NK-92 (cell line): Measurements from ENCODE around the gene PAX5.

Experiments
- DNase-seq: peaks from one replicate; lab custom pipeline; 2025; ENCODE audit not compliant: unreplicated experiment; lab: John Stamatoyannopoulos, UW

PAX5 gene

DNA sequence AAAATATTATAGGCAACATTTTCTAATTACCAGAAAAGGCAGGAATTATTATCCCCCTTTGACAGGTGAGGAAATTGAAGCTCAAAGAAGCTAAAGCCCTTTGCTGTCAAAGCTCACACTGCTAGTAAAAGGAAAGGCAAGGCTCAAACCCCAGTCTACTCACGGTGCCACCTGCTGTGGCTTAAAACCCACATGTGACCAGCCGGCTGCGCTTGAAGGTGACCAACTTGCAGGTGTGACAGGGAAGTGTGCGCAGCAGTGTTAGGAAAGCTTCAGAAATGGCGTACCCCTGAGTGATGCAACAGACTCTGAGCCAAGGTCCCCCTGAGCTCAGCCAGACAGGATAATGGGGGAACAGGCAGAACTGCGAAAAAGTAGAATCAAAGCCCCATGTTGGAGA, 45.2 kb downstream of the PAX5 start:
- no peak for DNase-seq

DNA sequence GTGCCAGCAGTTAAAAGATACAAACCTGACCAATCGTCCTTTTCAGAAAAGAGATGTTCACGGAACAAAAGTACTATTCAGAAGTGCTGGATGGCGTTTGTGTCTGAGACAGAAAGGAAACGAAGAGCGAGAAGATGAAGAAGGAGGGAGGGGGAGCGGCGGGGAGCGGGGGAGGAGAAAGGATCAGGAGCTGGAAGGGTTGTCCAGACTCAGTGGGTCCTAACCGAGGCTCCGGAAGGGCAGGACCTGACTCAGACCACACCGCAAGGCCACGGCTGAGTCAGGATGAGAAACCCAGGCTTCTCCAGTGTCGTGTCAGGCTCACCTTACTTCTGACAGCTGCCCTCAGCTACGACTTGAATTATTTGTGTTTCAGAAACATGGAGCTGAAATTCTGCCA, 46.2 kb downstream of the PAX5 start:
- no peak for DNase-seq

DNA sequence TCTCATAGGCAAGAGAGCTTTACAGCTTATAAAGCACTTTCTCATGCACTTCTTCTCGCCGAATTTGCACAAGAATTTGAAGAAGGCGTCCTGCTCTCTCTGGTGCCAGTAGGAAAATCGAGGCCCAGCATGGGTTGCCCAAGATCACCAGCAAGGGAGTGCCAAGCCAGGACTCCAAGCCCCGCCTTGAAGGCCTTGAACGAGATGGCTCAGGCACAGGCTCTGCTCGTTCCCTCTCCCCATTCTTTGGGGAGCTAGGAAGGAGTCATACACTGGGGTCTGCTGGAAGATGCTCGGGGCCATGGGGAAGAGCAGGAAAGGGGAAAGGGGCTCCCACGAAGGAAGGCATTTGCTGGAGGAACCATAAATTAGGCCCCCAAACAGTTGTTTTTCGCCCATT, 46.7 kb downstream of the PAX5 start:
- no peak for DNase-seq

DNA sequence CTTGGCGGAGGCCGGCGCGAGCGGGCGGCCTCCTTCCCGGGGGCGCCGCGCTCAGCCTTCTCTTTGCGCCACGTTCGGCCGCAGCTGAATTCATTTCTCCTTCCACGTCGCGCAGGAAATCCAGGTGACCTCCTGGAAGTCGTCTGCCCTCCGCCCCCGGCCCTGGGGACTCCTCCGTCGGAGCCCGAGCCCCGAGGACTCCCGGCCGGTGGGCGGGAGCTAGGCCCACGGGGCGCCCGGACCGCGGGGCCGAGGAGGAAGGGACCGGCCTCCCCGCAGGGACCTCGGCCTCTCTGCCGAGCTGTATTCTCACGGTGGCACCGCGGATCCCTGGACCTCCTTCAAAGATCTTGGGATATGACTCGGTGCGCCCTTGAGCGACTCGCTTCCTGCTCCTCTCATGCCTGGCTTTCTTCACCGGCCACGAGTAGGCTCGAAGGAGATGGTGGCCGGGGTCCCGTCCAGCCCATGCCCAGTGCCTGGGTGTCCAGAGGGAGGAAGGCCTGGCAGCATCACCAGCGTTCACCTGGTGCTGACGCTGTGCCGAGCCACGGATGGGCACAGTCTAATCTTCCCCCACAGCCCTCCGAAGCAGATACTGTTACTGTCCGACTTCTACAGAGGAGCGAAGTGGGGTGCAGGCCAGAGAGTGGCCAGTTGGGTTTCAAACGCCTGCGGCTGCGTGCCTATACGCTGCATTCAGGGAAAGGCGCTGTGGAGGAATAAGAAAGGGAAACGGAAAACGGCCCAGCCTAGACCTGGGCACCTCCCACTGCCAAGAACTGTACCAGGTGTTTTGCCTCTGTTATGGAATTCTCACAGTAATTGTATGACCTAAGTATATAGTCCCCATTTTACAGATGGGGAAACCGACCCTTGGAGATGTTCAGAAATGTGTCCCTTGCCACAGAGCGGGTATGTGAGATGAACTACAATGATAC, 47.3 kb downstream of the PAX5 start:
- no peak for DNase-seq

DNA sequence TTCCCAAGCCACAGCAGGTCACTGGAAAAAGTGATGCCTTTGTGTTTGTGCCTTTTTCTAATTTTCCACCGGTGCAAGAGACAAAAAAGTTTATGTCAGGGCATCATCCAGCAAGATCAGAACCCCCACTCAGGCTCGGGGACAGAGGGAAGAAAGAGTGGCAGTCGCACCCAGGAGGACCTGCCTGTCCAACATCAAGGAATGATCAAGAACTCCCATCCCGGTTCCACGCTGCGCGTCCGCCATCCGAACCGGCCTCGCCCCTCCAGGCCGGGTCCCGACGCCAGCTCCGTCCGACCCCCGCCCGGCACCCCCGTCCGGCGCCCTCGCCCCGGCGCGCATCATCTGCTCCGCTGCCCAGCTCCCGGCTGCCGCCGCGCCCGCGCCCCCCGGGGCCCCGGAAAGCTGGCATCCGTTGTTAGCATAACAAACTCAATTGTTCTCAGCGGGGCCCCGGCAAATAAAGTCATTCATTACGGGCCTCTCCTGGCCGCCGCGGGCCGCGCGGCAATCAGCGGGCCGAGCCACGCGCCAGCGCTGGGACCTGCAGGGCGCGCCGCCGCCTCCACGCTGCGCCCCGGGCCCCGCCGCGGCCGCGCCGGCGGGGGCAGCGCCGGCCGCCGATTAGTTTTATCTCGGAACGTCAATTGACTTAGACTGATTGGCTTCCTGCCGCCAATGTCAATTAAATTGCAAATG, 48.1 kb downstream of the PAX5 start:
- no peak for DNase-seq

DNA sequence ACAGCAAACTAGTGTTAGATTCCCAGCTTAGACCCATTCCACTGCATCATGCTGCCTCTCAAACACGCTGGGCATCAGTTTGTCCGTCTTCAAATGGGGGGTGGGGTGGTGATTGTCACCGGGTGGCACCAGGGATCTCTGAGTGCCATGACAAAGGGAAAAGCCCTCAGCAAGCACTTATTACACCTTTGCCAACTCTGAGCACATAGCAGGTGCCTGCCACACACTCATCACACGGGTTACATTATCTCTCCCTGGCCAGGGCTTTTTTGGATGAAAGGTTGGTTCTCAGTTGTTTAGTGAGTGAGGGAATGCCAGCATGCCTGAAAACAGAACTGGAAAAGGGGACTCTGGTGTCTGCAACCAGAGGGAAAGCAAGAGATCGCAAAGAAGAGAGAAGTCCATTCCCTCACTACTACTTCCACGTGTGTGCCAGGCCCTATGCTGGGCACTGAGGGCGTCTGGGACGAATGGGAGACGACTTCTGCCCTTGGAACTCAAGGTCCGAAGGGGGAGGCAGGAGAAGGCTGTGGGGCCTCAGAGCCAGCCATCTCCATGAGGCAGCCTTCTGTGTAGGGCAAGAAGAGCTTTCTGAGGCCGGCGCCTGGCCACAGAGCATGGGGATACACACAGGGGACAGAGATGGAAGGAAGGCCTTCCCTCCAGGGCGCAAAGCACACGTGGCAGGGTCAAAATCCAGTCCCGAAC, 48.9 kb downstream of the PAX5 start:
- DNase-seq, result no peak

DNA sequence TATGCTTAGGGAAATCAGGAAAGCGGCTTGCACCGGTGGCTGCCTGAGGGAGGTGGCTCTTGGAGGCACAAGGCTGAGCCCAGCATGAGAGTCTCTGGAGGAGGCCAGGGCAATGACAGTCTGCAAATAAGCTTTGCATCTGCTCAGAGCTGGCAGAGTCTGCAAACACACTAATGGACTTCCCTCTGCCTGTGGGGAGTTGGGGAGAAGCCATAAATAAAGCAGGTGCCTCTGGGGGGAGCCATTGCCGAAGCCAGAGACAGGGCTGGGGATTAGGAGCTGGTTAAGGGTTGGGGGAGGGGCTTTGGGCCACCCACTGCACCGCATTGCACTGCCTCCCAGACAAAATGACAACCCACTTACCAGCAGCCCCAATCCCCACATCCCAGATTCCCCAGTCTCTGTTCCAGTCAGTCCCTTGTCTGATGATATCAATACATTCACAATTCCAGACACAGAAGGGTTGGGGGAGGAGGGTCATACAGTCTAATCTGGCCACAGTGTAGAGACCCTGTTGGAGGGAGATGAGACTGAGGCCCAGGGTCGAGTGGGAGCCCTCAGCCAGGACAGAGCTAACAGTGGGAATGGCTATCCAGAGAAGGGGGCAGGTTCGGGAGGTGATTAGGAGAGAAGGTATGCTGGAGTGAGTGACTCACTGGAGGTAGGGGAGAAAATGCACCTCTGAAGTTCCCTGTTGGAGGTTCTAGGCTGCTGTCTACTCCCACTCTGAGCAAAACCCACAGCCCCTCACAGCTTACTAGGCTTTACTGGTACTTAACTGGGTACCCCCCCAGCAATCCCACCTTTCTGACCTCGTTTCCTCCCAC, 53.7 kb downstream of the PAX5 start:
- no peak for DNase-seq

DNA sequence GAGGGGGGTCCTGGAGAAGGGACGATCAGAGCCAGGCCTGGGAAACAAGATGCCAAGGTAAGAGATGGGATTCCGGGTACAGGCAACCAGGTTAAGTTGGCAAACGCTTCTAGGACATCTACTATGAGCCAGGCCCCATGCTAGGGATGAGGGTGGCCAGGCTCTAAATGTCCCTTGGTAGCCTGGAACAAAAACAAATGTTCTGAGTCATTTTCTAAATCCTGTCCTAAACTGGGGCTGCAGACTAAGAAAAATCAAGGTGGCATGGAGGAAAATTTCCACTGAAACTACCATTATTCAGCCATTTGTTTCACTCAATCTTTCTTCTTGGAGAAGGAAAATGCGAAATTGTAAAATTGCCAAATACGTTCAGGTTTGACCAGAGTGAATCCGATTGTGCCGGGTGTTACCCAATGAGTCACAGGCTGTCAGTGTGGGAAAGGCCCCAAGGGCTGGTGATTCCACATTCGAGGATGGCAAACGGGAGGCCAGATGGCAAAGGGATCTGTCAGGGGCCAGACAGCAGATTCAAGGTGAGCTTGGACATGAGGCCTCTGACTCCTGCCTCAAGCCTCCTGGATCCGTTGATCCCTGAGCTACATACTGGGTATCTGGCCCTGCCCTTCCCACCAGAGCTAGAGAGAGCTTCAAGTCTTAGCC, 57.6 kb downstream of the PAX5 start:
- no peak for DNase-seq

DNA sequence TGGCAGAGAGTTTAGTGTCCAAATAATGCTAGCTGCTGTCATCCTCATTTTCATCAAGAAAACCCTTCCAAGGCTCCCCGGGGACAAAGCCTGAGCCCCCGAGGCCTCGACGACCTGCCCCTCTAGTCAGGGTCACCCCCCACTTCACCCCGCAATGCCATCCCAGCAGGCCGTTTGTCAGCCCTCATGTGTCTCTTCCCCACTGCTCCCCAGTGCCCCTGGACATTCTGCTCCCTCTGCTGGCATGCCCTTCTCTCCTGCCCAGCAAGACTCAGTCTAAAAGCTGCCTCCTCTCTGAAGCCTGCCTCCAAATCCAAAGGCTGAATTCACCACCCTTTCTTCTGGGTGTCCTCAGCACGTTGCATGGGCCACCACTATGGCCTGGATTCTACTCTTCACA, 59.3 kb downstream of the PAX5 start:
- no peak for DNase-seq

DNA sequence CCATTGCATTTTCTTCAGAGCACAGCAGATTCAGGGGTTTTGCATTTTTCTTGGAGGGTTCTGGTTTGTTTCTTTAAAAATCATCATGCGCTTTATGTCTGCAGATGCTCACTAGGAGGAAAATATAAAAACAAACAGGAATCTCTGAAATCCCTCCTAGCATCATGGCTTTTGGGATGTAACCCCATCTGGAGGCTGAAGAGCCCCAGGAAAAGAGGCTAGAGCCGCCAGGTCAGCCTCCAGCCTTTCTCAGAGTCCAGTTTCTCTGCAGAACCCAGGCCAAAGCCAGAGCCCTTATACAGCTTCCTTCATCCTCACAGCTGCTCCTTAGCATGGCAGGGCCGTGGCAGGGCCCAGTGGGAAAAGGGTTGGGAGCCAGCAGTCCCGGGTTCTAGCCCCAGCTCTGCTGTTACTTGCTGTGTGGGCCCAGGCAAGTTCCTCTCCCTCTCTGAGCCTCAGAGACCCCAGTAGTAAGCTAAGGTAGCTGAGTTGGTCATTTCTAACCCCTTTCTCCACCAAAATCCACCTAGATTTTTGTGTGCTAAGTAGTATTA, 62.1 kb downstream of the PAX5 start:
- DNase-seq, result no peak

DNA sequence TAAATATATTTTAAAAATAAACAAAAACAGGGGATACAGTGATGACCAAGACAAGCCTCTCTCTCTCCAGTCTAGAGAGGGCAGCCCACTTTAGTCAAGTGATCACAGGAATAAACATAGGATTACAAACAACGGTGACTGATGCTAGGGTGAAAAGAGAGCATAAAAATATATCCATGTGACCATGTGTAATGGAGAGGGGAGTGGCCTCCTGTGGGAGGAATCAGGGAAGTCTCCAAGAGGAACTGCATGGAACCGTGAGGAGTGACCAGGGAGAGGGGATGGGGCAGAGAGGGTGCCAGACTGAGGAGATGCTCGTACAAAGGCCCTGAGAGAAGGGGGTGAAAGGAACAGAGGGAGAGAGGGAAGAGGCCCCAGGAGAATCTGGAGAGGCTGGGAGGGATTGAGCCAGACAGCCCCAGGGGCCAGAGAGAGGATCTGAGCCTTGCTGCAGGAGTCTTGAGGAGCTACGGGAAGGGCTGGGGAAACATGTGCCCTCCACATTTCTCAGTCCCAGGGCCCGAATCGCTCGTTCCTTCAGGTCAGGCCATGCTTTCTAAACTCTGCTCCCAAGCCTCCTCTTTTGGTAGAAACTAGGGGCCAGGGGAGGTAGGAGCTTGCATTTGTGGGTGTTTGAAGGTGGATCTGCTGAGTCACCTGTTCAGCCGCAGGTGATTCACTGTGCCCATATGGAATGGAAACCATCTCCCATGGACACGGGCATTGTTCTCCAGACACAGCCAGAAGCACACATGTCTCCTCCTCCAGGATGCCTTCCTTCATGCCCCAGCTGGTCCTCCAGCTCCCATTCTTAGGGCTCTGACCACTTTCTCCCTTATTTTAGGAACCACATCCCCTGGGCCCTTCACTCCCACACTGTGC, 63.8 kb downstream of the PAX5 start:
- DNase-seq, result no peak

DNA sequence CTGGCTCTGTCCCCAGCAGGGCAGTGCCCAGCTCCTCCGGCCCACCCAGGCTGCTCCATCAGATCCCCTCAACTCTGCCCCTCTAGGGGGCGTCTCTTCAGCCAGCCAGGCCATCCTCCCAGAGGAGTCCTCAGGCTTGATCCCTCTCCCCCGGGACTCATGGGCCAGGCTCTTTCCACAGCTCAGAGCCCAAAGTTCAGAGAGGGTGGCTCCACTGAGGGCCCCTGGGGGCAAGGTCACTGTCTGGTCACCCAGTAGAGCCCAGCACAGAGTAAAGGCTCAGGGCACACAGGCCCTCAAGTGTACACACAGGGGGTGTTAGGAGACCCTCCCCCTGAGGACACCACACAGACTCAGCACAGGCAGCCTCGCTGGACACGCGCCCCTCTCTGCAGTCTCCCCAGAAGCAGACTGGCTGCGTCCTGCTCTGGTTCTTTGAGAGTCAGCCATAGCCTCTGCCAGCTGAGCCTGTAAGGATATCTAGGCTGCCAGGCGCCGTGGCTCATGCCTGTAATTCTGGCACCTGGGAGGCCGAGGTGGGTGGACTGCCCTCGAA, 64.8 kb downstream of the PAX5 start:
- DNase-seq, result no peak

DNA sequence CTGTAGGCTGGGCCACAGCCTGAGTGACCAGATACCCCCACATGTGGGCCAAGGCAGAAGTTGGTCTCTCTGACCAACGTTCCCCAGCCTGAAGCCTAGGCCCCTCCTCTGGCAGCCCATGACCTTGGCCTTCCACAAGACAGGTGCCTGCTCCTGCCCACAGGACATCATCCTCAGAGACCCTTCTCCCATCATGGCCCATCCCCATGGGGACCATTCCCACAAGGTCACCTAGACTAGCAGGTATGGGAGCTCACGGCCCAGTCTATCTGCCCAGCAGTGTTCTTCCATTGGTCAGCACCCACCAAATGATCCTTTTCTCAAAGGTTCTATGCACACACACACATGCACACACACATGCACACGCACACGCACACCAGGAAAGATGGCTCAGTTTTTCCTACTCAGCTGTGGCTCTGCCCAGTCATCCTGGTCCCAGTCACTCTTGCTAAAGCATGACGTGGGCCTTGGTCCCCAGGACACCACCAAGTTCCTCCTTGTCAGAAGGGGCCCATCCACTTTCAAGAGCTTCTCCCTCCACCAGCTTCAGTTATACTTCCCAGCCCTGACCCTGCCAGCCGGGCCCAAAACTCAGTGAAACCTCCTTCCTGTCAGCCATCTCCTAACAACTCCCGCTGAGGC, 65.4 kb downstream of the PAX5 start:
- no peak for DNase-seq

DNA sequence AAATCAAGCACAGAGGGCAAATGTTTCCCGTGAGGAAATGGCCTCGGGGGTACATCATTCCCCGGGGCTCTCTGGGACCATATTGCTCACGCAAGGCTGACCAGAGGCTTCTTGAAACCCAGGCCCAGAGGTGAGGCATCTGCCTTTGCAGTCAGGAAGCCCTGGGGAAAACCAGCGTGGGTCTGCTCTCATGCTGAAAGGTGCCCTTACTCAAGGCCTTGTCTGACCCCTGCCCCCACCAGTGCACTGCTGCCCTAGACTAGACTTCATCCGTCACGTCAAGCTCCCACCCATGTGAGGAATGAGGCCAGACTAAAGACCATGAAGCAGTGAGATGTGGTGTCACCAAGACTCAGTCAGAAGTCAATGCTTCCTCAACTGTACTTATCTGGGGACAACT, 66.1 kb downstream of the PAX5 start:
- DNase-seq, result no peak

DNA sequence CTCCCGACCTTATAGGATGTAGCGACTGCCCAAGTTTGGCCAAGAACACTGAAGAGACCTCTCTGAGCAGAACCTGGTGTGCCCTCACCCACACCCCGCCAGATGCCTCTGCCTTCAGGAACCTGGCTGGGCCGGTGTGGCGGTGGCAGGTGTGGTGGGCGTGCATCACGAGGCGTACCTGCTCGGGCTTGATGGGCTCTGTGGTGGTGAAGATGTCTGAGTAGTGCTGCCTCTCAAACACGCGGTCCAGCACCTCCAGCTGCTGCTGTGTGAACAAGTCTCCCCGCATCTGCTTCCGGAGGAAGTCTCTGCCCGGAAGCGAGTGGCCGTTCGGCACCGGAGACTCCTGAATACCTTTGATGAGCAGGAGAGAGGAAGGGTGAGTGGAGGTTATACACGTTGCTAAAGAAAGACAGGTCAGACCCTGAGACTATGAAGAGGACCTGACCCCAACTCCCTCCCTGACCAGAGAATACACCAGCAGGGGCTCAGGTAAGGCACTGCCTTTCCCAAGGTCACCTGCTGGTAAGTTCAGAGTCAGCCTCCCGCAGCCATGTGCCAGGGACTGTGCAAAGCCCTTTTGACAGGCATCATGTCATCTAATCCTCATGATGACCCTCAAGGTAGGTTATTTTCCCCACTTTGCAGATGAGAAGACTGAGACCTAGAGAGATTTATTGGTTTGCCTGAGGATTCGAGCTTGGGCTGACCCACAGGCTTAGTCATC, 67.5 kb downstream of the PAX5 start:
- no peak for DNase-seq

DNA sequence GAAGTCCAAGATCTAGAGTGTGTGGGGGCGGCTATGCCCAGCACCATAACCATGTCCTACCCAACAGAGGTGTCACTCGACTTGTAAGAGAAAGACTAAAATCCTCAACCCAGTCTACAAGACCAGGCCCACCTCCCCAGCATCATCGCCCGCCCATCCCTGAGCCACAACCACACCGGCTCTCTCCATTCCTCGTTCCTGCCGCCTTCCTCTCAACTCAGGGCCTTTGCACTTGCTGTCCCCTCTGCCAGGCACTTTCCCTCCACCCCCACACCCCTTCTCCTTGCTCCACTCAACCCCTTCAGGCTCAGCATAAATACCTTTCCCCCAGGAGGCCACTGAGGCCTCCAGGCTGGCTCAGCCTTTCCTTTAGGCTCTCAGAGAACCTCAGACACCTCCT, 69.3 kb downstream of the PAX5 start:
- DNase-seq, result no peak

DNA sequence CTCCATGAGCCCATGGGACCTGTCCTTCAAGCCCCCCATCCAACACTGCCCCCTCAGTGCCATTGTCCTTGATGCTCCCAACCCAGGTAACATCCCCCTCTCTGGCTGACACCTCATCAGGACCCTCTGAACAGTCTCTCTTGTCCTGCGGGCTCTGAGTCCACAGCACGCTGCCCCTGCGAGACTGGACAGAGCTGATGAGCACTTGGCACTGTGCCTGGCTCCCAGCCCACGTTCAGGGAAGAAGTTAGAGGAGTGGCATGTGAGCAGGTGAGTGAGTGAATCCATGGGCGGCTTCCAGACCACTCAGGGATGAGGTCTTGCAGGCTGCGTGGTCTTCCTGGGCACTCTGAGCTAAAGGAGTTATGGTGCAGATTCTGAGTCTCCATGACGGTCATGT, 70.7 kb downstream of the PAX5 start:
- DNase-seq, result no peak

DNA sequence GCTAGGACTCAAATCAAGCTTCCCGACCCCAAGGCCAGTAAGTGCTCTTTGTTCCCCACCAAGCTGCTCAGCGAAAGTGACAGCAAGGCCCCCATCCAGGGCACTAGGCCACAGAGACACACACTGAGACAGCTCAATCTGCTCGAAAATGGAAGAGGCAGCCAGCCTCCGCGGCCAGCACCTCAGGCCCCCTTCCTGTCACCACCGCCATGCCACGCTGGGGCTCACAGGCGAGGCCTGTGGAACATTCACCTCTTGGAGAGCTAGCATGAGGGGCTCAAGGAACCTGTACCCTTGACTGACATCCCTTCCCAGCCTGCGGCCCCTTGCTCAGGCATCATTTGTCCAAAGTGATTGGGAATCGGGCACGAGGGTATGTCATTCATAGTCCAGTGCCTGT, 71.4 kb downstream of the PAX5 start:
- DNase-seq, result no peak
